GM19043 (cell line): ENCODE measurements around the gene CLASRP.

Experiments
- ATAC-seq: cut with Tn5 transposase; IDR thresholded peaks from one replicate; pipeline ENCODE4 v1.9.1; 2021; ENCODE audit warnings: low read depth; ENCODE audit not compliant: unreplicated experiment

CLASRP gene

DNA sequence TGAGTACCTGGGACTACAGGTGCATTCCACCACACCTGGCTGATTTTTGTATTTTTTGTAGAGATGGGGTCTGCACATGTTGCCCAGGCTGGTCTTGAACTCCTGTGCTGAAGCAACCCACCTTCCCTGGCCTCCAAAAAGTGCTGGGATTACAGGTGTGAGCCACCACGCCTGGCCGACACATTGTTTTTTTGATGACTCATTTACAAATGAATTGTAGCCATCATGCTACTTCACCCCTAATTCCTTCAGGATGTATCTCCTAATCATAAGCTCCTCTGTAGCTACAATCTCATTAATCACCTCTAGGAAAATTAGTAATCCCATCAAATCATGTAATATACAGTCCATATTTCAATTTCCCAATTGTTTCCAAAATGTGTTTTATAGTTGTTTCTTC is 19.7 kb upstream of the CLASRP start:
- no peak for ATAC-seq

DNA sequence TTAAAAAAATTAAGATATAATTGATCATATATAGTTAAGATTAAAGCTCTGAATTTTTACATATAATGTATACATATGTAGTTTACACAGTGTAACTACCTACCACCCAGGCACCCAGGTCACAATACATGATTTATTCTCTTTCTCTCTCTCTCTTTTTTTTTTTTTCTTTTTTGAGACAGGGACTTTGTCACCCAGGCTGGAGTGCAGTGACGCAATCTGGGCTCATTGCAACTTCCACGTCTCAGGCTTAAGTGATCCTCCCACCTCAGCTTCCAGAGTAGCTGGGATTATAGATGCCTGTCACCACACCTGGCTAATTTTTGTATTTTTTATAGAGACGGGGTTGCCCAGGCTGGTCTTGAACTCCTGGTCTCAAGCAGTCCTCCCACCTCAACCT is 18.8 kb upstream of the CLASRP start:
- no peak for ATAC-seq

DNA sequence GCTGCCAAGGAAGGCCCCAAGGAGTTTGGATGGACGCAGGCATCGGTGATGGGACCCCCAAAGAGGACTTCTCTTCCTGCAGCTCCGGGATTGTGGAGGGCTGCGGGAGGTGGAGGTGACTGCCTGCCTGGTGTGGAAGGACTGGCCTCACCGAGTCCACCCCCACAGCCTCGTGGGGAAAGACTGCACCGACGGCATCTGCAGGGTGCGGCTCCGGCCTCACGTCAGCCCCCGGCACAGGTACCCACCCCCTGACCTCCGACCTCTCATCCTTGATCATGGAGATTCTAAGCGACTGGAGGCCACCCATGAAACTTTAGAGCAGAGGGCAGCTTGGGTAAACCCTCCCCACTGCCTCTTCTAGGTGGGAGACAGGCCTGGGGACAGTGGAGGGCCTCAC is 16.9 kb upstream of the CLASRP start:
- ATAC-seq: no peak

DNA sequence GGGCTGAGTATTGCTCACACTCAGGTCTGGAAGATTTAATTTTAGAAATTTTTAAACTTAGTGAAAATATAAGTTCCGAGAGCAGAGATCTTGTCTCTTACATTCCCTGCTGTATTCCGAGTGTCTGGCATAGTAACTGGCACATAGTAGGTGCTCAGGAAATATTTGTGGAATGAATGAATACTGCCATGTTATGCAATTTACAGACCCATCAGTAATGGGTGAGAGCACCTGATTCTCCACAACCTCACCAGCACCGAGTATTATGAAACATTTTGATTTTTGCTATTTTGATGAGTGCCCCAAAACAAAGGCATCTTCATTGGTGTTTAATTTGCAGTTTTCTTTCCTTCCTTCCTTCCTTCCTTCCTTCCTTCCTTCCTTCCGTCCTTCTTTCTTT is 15.8 kb upstream of the CLASRP start:
- ATAC-seq: no peak

DNA sequence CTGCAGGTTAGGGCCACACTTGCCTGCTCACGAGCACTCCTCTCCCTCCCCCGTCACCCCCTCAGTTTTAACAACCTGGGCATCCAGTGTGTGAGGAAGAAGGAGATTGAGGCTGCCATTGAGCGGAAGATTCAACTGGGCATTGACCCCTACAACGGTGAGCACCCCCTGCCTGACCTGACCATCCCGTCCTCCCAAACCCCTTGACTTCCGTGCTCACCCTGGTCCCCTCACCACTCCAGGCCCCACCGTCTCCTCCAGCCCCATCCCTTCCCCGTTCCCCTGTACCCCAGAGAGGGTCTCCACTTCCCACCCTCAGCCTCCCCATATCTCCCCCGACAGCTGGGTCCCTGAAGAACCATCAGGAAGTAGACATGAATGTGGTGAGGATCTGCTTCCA is 13.6 kb upstream of the CLASRP start:
- ATAC-seq: no peak

DNA sequence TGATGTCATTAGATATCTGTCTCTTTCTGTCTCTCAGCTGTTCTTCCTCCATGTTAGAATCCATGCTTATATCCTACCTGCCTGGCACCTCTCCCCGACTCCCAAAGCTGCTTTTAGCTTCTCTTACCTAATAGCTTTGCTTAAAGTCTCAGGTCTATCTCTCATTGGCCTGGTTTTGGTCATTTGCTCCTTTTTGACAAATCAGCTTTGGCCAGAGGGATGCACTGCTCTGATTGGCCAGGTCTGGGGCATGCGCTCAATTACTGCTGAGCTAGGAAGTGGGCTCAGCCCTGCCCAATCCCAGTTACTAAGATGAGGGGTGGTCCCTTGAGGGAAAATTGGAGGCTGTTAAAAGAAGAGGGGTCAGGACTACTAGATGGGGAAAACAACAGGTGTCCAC is 11.5 kb upstream of the CLASRP start:
- ATAC-seq: no peak

DNA sequence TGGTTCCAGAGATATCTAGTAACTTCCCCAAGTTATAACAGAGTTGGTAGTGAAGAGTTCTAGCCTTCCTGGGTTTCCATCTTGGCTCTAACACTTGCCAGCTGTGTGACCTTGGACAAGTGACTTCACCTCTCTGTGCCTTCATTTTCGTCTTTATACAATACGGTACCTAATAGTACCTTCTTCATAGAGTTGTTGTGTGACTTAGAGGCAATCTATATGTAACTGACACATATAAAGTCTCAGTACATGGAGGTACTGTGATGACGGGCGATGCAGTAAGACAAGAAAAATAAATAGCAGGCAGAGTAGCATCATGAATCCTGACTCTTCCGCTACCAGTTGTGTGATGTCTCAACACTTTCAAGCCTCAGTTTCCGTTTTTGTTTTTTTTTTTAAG is 8.0 kb upstream of the CLASRP start:
- no peak for ATAC-seq

DNA sequence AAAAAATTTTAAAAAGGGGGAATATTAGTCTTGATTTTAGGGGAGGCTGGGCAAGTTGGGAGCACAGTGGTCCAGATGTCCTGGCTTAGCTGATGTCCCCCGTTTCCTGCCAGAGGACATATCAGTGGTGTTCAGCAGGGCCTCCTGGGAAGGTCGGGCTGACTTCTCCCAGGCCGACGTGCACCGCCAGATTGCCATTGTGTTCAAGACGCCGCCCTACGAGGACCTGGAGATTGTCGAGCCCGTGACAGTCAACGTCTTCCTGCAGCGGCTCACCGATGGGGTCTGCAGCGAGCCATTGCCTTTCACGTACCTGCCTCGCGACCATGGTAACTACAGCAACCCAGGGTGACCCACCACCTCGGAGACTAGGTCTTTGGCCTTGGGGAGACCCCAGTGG is 6.4 kb upstream of the CLASRP start:
- ATAC-seq: no peak

DNA sequence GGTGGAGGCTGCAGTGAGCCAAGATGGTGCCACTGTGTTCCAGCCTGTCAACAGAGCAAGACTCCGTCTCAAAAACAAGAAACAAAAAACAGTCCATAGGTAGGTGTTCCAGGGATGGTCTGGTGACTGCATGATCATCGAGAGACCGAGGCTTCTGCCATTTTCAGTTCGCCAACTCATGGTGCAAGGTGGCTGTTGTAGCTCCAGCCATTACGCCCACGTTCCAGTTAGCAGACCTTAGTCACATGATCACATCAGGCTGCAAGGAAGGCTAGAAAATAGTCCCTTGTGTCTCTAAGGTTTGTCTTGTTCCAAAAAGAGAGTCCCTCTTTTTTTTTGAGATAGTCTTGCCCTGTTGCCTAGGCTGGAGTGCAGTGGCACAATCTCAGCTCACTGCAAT is 3.1 kb upstream of the CLASRP start:
- ATAC-seq: no peak

DNA sequence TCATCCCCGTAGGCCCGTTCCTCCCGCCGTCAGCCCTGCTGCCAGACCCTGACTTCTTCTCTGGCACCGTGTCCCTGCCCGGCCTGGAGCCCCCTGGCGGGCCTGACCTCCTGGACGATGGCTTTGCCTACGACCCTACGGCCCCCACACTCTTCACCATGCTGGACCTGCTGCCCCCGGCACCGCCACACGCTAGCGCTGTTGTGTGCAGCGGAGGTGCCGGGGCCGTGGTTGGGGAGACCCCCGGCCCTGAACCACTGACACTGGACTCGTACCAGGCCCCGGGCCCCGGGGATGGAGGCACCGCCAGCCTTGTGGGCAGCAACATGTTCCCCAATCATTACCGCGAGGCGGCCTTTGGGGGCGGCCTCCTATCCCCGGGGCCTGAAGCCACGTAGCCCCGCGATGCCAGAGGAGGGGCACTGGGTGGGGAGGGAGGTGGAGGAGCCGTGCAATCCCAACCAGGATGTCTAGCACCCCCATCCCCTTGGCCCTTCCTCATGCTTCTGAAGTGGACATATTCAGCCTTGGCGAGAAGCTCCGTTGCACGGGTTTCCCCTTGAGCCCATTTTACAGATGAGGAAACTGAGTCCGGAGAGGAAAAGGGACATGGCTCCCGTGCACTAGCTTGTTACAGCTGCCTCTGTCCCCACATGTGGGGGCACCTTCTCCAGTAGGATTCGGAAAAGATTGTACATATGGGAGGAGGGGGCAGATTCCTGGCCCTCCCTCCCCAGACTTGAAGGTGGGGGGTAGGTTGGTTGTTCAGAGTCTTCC is 1.3 kb upstream of the CLASRP start:
- ATAC-seq: no peak

DNA sequence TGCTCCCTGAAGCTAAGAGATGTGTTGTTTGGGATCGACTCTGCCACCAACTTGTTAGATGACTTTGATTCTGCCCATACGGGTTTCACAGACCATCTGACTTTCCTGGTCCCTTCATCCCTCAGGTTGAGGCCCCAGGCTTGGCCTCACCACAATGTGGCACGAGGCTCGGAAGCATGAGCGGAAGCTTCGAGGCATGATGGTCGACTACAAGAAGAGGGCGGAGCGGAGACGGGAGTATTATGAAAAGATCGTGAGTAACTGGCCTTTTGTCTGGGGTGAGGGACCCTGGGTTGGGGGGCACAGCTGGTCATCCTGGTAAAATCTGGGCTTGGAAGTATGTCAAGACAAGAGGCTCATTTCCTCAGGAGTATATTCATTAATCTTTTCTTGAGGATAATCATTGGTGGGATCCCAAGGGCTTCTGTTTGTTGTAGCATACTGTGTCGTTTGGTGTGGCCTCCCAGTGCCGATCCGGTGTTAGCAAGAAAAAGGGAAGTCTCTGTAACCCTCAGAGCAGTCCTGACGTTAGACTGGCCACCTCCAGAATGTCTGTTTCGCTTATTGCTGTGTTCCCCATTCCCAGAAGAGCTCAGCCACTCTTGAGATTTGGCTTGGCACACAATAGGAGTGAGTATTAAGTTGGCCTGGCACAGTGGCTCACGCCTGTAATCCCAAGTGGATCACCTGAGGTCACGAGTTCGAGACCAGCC is 1.4 kb downstream of the CLASRP start:
- ATAC-seq: no peak

DNA sequence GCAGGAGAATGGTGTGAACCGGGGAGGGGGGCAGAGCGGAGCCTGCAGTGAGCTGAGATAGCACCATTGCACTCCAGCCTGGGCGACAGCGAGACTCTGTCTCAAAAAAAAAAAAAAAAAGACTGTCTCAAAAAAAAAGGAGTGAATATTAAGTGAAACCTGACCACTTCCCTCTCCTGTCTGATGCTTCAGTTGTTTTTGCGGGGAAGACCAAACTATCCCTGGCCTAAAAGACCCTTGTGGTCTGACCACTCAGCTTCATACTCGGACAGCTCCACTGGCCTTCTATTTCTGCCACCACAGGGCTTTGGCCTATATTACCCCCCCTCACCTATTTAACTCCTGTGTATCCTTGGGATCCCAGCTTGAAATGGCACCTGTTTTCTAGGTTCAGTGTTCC is 2.3 kb downstream of the CLASRP start:
- ATAC-seq: no peak

DNA sequence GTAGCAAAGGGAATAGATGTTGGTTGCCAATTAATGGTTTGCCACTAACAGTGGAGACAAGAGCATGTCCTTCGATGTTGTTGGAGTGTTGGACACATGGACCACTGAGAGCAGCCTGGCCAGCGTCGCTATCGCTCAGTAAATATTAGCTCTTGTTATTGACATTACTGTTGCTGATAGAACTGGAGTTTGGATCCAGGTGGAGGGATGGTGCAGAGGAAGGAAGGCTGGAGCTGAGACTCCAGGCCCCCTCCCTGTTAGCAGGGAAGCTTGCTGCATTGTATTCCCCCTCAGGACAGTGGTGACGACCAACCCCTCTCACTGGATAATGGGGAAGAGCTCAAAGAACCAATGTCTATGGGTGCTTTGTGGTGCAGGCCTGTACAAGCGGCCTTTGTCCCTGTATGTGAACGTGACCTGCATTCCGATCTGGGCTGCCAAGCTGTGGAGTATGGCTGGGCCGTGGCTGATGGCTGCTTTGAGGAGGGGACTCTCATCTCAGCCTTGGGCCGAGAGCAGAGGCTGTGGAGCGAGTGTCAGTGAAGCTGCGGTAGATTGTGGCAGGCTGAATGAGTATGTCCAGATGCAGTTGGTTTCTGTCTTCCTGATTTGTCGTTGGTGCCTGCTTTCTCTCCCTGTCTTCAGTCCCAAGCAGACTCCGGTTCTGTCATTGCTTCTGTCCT is 7.0 kb downstream of the CLASRP start:
- ATAC-seq: no peak

DNA sequence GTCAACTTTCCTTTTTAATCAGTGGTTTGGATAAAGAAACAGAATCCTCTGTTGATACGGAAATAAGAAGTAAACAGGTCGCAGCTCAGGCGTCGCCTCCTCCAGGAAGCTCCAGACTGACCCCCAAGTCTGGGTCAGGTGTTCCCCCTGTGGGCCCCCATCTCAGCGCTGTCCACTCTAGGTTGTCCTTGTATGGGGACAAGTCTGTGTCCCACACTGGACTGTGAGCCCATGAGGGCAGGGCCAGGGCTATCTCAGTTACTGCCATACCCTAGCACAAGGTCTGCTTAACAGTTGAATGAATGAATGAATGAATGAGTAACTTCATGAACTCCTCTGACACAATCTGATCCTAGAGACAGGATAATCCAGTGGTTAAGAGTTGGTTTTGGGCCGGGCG is 7.5 kb downstream of the CLASRP start:
- no peak for ATAC-seq

DNA sequence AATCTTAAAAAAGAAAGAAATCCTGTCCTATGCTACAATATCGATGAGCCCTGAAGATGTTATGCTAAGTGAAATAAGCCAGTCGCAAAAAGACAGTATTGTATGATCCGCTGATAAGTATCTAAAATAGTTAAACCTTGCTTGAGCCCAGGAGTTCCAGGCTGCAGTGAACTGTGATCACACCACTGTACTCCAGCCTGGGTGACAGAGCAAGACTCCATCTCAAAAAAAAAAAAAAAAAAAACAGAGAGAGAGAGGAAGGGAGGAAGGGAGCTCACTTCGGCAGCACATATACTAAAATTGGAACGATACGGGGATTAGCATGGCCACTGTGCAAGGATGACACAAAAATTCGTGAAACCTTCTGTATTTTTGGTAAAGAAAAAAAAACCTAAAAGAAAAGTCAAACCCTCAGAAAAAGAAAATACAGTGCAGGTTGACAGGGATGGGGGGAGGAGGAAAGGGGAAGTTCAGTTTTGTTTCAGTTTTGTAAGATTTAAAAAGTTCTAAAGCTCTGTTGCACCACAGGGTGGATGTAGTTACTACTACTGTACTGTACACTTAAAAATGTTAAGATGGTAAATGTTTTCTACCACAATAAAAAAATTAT is 8.4 kb downstream of the CLASRP start:
- ATAC-seq: no peak

DNA sequence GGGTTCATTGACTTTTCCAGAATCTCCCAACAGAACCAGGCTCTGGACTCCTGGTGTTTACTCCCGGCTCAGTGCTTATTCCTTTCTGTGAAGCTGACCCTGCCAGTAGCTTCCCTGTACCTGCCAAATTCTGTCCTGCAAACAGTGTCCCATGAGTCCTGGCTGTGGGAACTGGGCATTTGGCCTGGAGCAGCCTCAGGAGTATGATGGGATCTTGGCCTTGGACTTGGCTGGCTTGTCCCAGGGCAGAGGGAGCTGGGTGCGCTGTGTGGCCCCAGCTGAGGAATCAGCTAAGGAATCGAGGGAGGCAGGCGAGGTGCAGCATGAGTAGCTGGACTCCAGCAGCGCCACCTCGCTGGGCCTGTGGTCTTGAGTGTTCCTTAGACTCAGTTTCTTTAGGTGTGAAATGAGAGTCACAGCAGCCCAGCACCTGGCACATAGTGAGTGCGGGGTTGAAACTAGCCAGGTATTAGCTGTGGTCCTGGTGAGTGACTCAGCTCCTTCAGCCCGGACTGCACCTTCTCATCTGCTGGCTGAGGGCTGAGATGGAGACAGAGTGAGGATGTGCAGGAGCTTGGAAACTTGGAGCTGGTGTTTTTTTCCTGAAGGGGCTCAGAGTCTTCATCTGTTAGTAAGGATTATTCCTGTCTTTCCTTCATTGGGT is 10.4 kb downstream of the CLASRP start:
- no peak for ATAC-seq

DNA sequence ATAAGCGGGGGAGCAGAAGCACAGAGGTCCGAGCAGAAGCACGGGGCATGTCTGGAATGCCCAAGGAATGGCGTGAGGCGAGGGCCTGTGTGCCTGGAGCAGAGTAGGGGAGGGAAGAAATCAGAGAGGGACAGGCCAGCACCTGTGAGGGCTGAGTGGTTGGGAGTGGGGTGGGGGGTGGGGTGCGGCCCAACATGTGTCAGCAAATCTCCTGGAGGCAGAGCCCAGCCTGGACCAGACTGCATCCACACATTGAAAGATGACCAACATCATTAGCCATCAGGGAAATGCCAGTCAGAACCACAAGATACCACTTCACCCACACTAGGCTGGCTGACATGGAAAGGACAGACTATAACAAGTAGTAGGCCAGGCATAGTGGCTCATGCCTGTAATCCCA is 11.2 kb downstream of the CLASRP start:
- ATAC-seq: no peak

DNA sequence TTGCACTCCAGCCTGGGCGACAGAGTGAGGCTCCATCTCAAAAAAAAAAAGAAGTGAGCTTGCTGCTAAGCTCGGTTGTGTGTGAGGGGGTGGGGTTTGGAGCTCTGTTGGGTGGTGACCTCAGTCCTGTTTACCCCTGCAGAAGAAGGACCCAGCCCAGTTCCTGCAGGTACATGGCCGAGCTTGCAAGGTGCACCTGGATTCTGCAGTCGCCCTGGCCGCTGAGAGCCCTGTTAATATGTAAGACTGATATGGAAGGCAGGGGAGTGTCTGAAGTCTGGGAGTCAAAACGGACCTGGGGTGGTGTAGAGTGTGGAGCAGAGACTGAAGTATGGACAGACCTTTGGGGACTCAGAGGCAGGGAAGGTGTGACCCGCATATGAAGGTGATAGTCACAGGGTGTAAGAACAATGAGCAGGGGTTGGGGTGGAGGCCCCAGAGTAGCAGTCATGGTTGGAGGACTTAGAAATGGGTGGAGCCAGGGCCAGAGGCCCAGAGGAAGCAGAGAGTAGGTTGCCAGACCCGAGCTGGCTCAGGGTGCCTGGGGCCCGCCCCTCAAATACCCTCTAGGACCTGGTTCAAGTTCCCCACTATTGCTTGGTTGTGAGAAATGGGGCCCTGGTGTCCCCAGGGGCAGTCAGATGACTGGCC is 13.2 kb downstream of the CLASRP start:
- ATAC-seq: no peak

DNA sequence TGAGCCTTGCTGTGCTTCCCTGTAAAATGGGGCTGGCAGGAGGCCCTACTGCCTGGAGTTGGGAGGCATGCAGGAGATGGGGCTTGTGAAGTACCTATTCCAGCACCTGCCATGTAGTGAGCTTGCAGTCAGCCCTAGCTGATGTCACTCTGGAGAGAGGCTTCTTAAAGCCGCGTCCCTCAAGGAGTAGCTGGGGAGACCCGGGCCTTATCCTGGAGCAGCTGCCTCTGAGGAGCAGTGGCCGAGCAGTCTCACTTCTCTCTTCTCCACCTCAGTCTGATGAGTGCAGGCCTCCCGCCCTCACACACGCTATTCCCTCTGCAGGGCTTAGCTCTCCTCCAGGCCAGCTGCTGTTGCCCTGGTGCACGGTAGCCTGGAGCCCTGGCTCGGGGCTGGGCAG is 18.0 kb downstream of the CLASRP start:
- no peak for ATAC-seq

DNA sequence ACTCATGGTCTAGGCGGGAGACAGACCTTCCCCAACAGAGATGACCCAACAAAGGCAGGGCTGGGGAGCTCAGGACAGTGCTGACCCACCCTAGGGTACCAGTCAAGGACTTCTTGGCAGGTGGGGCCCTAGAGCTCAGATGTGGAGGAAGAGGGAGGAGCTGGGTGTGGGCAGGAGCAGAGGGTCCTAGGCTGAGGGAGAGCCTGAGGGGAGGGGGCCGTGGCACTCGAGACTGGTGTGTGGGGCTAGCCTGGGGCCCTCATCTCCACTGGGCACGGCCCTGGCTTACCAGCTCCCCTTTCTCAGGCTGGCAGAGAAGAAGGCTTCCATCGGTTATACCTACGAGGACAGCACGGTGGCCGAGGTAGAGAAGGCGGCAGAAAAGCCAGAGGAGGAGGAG is 18.6 kb downstream of the CLASRP start:
- ATAC-seq: no peak
